Suppressor macrophage treated with lipopolysaccharide for 4 hours (primary cell): ENCODE measurements around the gene HOXA13.

Experiments used
- DNase-seq: peaks from one replicate; pipeline ENCODE4 v3.0.0-alpha.2; 2020

The HOXA13 gene

DNA sequence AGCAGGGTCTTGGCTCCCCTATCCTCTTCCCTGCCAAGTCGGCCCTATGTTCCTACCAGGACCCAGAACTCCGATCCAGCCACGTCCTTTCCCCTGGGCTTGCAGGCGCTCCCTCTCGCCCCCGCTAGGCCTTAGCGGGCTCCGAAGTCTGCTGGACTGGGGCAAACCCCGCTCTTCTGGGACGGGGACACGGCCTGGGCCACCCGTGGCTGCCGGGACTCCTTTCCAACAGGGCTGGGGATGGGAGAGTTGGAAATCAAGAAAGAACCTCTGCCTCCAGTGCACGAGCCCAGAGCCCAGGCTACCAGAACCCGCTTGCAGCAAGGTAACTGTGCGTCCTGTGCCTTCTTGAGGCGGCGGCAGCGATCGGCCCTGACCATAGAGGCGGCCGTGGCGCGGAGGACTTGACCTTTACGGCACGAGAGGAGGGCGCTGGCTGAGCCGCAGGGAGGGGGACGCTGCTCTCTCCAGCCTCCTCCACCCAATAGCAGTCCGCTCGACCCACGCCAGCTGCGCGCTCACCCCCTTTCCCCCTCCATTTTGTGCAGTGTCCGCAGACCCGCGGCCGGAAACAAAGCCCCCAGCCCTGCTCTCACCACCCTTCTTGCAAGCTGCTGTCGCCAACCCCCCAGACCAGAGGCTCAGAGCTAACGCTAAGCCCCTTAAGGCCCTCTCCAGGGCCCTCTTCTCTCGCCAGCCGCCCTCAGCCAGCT lies 7.9 kb downstream of the HOXA13 start:
- no peak for DNase-seq

DNA sequence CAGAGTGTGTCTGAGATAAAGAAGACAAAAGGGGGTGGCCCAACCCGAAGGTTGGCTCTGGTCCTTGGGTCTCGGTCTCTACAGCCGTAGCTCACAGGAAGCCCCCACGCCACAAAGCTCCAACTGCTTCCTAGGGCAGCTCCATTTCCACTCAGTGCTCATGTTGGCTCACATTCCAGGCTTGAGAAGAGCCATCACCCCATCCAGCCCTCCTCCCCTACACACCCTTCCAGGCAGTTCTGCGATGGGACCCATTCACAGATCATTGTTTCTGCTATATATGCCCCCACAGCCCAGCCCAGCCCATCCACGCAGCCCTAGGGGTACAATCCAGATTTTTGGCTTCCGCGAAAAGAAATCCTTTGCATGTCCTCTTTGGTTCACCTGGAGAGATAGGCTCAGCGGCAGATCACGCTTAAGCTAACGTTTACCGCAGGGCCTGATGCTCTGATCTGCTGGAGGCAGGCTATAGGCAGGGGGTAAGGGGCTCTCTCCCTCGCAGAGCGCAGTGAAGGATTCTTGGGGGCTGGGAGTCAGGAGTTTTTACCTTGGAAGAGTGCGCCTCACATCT lies 8.6 kb downstream of the HOXA13 start:
- DNase-seq, result no peak

DNA sequence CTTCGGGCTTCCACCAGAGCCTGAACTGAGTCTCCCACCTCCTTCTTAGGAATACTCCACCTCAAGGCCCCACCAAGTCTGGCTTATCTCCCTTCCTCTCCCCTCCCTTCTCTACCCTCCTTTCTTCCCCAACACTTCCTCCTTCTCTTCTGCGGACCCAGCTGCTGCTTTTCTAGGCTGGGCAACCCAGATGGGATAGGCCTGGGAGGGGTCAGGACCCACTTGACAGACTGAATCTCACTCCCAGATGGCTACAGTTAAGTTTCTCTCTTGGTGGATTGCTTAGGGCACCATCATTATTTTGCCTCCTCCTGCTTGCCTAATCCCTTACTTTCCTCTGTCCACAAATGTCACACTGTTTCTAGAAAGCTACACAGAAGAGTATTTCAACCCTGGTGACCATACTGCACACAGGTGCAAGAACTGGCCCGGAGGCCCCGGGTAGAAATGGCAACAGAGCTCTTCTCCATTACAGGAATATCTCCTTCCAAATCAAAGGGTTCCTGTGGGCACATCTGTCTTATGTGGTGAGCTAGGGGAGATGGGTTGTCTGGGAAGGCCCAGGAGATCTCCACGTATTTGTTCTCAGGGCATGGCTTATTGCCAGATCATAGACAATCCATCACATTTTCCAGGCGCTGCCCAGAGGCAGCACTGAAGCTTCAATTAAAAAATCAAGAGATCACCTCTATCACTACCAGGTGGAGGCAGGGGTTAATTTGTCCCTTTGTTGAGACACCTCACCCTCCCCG lies 9.7 kb downstream of the HOXA13 start:
- no peak for DNase-seq

DNA sequence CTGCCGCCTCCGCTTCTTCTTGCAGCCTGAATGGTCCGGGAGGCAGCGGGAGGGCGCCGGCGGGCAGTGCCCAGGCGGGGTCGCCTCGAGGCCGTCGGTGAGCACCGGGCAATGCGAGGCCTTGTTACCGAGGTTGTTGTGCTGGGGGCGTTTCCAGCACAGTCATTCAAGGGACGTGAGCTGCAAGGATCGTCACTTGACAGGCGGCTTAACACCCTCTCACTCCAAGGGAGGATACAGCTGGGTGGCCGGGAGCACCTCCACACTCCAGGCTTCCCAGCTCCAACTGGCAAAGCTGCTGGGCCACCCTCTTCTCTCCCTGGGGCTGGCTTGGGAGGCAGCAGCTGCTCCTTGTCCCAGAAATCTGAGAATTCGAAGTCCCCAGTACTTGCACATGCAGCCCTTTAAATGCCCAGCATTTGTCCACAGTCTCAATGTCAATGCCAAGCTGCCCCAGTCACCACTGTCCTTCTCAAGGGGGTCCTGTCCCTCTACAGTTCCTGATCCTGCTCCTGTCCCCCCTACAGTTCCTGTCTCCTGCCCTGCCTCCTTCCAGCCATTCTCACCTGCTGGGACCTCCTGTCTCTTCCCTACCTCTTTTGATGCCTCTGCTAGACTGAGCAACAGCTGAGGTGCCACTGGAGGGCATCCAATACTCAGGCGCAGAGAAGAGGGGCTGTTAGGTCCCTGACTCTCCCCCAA lies 10.4 kb downstream of the HOXA13 start:
- no peak for DNase-seq

DNA sequence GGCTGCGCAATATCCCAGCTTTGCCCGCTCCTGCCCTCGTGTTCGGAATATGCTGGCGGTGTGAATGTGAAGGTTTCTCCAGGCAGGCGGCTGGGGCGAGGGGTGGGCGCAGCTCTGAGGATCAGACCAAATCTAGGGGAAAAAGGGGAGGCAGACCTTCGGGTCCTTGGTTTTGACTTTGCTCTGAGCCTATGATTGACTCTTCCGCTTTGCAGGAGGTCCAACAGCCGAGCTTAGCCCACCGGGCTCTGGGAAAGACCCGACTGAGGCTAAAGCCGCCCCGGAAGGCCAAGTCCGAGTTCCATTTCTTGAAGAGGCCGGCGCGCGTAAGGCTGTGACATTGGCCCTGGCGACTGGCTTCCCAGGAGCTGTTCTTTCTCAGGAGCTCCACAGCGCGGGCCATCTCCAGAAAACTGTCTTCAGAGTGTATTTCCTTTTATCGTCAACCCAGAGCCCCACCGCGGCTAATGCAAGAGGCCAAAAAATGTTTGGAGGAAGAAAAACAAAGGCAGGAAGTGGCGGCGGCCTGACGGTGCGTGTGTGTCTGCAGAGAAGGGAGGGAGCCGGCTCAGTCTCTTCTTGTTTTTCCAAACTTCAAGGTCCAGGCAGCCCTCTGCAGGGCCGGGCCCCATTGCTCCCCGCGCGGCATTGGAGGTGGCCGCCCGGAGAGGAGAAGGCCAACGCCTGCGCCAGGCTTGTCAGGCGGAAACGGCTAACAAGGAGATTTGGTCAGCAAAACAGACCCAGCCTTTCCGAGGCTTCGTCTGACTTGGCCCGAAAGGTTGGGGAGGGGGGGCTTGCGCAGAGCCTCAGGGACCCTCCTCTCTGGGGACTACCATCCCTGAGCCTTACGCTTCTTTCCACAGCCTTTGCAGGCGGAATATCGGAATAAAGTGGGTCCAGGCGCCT lies 11.3 kb downstream of the HOXA13 start:
- no peak for DNase-seq

DNA sequence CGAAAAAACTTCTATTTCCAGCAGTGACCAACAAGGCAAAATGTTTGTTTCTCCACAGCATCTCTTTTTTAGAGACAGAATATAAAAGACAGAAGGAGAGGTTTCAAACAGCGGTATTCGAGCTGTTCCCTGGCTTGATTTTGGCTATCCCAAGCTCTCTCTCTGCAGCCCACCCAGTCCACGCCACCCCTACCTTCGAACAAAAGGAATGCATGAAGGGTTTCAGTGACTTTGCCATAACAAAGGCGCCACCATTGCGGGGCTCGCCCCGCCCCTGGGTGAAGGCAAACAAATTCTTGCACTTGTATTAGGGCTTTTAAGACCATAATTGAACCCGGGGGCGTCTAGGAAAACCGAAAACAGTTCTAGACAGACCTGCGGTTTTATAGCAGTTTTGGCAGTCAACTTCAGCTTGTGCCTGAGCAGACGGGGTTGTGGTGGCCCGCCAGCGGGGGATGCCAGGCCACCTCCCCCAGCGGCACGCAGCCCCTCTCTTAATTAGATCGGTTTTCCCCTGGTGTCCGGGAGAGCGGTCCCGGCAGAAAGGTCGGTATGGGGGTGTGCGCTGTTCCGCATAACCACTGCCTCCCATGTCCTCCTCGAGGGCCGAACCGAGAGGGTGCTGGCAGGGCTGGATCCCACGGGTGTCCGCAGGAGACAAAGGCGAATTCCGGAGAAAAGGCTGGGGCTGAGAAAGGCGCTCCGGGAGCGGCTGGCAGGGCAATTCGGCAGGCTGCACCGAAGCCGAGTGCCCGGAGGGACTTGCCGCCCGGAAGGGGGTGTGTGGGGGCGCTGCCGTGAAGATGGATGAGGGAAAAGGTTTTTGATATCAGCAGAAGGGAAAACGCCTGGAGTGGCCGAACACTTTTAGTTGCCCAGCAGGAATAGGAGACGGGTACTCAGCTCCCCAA lies 12.2 kb downstream of the HOXA13 start:
- no peak for DNase-seq

DNA sequence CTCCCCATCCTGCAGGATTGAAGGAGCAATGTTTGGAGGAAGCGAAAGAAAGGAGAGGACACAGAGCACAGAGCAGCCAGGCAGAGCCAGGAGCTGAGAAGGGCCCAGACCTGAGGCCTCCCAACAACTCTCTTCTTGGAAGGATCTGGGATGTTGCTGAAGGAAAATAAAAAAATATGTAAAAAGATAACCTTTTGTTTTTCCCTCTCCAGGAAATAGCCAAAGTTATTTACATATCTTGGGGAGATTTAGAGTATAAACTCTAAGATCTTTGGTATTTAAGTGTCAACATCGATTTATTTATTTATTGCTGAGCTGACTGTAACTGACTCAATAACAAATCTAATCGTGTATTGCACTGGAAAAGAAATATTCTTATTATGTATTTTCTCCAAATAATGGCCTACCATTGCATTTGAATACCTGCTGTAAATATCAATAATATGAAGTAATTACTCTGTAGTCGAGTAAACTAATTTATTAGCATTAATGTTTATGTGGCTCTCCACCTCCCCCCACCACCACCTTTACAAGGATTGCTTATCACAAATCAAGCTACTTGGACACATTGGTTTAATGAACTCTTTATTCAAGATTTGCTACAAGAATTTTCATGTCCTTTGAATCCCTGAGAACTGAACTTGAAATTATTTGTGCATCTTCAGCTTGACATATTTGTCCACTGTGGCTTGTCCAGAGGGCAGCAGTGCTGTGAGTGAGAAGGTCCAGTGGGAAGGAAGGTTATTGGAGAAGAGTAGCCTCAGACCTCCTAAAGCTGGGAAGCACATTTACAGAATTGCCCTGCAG lies 13.0 kb downstream of the HOXA13 start:
- no peak for DNase-seq

DNA sequence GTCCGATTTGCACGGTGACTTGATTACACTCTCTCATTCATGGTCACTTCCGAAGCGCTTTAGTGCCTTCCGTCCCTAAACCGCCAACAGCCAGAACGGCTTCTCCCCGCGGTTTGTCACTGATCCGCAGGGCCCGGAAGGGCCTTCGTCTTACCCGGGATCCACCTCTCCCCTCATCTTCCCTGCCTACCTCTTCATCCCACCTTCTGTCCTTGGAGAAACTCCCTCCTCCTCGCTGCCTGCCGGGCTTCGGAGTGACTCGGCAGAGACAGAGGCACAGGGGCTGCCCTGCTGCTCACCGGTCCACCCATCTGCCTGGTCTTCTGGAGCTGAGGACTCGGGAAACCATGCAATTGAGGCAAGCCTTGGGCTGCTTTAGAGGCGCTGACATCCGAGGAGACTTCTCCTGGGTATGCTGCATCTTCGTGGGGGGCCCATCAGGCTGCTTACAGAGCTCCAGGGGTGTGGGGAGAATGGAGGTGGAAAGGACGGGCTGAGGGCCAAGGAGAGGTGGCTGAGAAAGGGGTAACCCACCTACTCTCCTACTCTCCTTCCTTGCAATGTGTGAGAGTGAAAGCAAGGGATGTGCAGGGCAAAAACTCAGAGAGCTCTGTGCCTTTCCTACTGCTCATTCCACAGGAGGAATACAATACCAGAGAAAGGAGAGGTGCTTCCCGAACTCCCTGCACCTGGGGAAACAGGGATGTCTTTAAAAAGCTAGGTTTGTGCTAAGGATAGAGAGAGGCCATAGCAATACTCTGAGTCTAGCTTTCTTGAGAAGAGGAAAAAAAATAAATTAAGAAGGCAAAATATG lies 13.8 kb downstream of the HOXA13 start:
- DNase-seq, result no peak

DNA sequence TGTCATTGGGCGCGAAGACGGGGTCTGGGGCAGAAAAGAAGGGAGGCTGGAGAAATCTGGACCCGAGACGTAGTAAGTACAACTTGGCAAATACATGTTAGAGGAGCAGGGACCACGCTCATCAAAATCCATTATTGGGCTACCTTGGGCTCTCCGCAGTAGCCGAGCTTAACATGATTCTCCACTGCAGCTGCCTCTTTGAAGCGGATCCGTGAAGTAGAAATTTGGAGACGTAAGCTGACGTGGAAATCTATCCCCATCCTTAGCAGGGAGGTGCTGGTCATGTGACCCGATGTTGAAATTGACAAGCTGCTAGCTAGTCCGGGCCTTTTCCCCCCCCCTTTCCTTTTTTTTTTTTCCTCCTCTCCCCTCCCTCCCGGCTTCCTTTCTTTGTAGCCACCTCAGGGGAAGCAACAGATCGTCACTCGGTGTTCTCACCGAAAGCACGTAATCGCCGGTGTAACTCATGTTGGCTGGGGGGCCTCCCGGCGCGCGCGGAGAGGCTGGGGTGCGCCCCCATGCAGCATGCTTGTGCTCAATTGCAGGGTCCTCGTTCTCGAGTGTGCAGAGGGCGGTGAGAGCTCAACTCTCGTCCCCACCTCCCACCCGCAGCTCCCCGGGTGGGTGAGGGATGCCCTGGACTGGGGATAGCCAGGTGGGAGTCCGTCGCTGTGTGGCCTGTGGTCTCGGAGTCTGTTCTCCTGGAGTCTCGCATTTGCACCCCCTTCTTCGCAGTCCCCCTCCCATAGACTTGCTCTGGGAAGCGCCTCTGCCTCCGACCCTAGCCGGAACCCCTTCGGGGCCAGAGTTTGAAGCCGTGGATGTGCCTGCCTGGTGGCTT lies 14.7 kb downstream of the HOXA13 start, which contains the start of gene HOXA11:
Gene HOXA11, minus strand, starts transcription at position 220 of the 841 bp plus-strand sequence. Its CDS starts 88 bp downstream, at position 132.
- no peak for DNase-seq

DNA sequence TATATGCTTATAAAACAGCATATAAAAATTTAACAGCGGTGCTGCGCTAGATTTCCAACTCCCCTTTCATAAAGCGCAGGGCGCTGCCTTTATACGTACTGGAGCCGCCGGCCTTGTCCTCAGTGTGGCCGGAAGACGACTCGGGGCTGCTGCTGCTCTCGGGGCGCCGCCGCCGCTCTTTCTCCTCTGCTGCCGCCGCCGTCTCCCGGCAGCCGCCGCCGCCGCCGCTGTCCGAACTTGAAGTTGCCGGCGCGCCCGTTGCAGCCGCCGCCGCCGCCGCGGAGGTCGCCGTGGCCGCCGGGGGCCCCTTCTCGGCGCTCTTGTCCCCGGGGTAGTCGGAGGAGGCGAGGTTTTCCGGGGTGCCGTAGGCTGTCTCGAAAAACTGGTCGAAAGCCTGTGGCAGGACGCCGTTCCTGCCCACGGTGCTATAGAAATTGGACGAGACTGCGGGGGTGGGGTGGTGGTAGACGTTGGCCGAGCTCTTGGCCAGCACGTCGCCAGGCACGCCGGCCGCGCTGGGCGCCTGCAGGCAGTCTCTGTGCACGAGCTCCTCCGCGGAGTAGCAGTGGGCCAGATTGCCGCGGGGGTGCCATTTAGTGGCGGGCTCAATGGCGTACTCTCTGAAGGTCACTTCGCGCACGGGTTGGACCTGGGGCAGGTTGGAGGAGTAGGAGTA lies 15.4 kb downstream of the HOXA13 start:
- DNase-seq, result no peak

DNA sequence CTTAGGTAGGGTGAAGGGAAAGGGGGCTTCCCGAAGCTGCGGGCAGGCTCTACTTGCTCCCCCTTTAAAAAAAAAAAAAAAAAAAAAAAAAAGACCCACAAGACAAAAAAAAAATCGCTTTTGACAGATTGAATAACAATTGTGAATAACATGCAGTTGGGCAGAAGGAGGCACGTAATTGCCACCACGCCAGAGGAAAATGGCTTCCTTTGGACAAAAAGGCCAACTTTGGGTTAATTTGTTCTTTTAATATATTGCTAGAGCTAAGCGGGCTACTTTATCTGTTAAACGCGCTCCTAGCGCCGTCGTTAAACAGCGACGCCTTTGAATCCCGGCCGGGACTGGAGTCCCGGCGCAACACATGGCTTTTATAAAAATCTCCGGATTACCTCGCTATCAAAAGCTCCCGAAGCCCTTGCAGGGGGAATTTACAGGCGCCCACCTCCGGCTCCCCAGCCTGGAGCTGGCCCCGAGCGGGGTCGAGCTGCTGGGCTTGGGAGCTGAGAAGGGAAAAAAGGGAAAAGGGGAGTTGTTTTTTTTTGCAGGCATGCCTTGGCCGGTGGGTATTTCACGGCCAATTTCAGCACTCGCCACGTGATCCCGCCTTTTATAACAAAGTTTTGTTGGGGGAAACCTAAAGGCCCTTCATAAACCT lies 16.1 kb downstream of the HOXA13 start:
- no peak for DNase-seq

DNA sequence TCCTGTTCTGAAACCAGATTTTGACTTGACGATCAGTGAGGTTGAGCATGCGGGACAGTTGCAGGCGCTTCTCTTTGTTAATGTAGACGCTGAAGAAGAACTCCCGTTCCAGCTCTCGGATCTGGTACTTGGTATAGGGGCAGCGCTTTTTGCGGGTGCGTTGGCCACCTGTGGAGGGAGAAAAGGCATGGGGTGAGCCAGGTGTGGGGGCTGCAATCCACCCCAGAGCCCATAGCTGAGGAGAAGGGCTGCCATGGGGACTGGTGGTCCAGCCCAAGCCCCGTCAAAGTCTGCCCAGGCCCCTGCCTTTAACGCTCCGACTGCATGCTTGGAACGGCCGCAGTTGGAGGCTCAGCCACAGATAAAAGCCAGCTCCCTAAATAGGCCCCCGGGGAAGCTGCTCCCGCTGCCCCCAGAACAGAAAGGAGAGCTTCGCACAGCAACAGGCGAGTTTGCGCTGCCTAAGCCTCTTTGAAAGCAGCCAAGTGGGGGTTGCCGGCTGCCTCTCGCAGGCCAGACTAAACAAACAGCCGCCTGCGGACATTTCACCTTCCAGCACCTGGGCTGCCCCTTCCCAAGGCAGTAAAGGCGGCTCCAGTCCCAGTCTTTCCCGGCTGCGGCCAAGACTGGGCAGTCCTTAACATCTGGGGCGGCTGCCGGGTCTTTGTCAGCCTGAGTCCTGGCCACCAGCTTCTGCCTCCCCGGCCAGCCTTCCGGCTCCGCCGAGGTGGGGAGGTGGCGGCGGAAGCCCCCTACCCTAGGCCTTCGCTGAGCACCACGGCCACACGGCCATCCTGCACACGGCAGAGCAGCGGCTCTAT lies 16.8 kb downstream of the HOXA13 start:
- no peak for DNase-seq

DNA sequence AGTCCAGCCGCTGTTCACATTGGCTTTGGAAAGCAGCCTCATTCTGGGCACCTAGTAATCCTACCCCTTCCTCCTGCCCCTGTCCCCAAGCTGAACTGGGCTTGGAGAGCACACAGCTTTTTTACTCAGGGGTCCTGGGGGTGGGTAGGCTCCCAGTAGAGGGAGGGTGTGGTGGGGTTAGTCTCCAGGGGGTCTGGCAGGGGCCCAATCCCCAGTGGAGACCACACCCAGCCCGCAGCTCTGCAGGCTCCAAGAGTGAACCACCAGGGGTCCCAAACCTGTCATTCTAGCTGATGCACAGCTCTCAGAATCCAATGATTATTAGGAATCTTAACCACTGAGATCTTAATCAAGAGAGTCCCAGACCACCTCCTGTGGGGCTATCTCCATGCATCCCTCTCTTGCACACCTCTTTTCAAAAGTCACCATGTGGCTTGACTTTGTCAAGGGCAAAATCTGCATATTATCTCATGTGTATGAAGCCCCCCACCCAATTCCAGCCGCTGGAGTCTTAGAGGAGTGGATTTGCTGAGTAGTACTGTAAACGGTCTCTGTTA lies 17.5 kb downstream of the HOXA13 start:
- no peak for DNase-seq

DNA sequence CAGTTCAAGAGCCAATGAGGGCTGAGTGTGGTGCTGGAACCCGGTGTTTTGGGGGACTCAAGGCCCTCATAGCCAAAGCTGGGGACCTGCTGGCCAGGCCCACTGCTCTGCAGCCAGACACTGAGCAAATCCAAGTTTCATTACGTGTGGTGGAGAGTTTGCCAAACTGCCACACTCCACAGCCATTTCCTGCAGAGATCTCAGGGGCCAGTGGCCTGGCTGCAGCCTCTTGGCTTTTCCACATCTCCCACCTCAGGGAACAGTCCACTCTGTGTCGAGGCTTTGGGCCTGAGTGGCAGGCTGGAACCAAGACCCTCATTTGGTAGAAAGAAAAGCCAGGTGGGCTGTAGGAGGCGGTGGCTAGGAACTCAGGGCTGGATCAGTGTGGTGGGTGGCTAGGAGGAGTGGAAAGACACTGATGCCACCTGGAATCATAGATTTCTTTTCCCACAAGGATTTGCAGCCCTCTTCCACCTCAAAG lies 18.1 kb downstream of the HOXA13 start:
- no peak for DNase-seq

DNA sequence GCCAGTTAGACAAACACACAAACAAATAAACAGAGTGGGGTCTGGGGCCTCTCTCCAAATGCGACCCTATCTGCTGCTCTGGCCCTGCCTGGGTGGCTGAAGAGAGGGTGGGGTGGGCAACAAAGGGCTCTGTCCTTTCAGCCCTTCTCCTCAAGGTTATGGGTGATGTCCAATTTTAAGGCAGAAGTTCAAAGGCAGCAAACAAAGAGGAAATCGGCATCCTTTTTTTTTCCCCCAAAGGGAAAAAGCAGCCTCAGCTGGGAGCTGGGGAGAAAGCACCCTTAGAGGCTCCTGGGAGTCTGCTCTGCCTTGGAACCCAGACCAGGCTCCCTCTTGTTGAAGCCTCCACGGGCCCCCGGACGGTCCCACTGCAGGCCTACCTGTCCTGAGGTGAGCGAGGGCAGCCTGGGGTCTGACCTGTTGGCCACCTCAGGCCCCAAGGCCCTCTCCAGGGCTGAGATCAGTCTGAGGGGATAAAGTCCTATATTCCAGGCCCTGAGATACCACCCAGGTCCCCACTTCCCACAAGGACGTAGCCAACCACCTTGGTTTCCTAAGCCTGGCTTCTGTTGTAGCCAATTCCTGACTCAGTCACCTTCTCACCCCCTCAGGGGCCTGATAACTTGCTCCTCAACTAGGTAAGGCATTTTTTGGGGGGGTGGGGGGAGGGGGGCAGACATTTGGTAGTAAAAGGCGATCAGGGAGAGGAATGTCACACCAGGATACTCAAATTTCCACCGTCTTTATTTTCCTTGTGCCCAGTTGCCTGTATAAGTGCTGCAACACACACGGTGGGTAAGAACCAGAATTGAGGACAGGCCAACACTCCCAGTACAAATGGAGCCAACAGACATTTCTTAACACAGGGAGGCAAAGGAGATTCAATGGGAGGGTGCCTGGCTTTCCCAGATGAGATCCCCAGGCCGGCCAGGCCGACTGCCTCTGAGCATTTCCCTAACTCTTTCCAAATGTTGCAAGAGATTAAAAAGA lies 19.2 kb downstream of the HOXA13 start:
- no peak for DNase-seq
